A549 (cell line): ENCODE data around the gene FRMD1.

ENCODE experiments used
- CEBPB ChIP-seq, 2 experiments: fragments of >200 bp in 1 of 2; sonication (Bioruptor Twin) in 1 of 2; formaldehyde crosslinking in 1 of 2; IDR thresholded peaks; 2 replicates each; pipeline ENCODE4 v1.6.1; 2012 to 2016
- CTCF ChIP-seq: fragments of >200 bp; sonication (Bioruptor Twin); formaldehyde crosslinking; IDR thresholded peaks from 3 replicates; pipeline ENCODE4 v1.5.1; 2016
- JUN ChIP-seq, 2 experiments: fragments of >200 bp; sonication (Bioruptor Twin); formaldehyde crosslinking; IDR thresholded peaks; 2 replicates in 1 of 2; 3 replicates in 1 of 2; pipeline ENCODE4 v1.6.1; 2016 to 2017
- KDM5A ChIP-seq: fragments of 200-600 bp; sonication (generic); IDR thresholded peaks from 2 replicates; pipeline ENCODE4 v1.6.1; 2016; ENCODE audit warnings: antibody characterized with exemption, mild to moderate bottlenecking
- MAFK ChIP-seq: fragments of 450-650 bp; IDR thresholded peaks from 2 replicates; pipeline ENCODE4 v1.6.1; 2014; ENCODE audit not compliant: partially characterized antibody
- NPAS2 ChIP-seq: fragments of 250-450 bp; sonication (Bioruptor Pico); IDR thresholded peaks from 2 replicates; pipeline ENCODE4 v1.8.0; 2022; ENCODE audit warnings: mild to moderate bottlenecking, moderate library complexity, borderline replicate concordance
- PHF8 ChIP-seq: fragments of 200-600 bp; sonication (generic); IDR thresholded peaks from 2 replicates; pipeline ENCODE4 v1.6.1; 2016; ENCODE audit warnings: low read depth, mild to moderate bottlenecking, antibody characterized with exemption, moderate library complexity, borderline replicate concordance
- POLR2A ChIP-seq: IDR thresholded peaks from 2 replicates; pipeline ENCODE4 v1.6.1; 2012; ENCODE audit warnings: mild to moderate bottlenecking, low read length
- RCOR1 ChIP-seq: fragments of 150-350 bp; IDR thresholded peaks from 2 replicates; pipeline ENCODE4 v1.6.1; 2014; ENCODE audit warnings: antibody characterized with exemption, low read length, low read depth
- TF ChIP-seq, protein P1 (sequence below): fragments of 150-350 bp; IDR thresholded peaks from 2 replicates; pipeline ENCODE4 v1.6.1; 2014; ENCODE audit warnings: low read depth, mild to moderate bottlenecking, low read length
- TF ChIP-seq, protein P2 (sequence below): IDR thresholded peaks from 2 replicates; pipeline ENCODE4 v1.6.1; 2012

- TF ChIP-seq RCOR1, result no peak
- no peak for TF ChIP-seq NPAS2 (CRISPR knock-in tag)
- TF ChIP-seq, protein P1, sequence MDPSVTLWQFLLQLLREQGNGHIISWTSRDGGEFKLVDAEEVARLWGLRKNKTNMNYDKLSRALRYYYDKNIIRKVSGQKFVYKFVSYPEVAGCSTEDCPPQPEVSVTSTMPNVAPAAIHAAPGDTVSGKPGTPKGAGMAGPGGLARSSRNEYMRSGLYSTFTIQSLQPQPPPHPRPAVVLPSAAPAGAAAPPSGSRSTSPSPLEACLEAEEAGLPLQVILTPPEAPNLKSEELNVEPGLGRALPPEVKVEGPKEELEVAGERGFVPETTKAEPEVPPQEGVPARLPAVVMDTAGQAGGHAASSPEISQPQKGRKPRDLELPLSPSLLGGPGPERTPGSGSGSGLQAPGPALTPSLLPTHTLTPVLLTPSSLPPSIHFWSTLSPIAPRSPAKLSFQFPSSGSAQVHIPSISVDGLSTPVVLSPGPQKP, result no peak
- TF ChIP-seq POLR2A, result no peak
- no peak for TF ChIP-seq CTCF
- TF ChIP-seq CEBPB (IDR thresholded peaks at IDR 0.05), result no peak
- TF ChIP-seq, protein P2, sequence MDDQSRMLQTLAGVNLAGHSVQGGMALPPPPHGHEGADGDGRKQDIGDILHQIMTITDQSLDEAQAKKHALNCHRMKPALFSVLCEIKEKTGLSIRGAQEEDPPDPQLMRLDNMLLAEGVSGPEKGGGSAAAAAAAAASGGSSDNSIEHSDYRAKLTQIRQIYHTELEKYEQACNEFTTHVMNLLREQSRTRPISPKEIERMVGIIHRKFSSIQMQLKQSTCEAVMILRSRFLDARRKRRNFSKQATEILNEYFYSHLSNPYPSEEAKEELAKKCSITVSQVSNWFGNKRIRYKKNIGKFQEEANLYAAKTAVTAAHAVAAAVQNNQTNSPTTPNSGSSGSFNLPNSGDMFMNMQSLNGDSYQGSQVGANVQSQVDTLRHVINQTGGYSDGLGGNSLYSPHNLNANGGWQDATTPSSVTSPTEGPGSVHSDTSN, result no peak
- no peak for TF ChIP-seq JUN (IDR thresholded peaks at IDR 0.05)
- TF ChIP-seq KDM5A, result no peak
- TF ChIP-seq MAFK, result no peak
- no peak for TF ChIP-seq PHF8
Observed at GRCh38 chr6:168118935-168119334, 39.9 kb upstream of the FRMD1 start.
